HepG2 (cell line): Measurements from ENCODE around the gene SLBP. TPM values are rescaled to one million over a fixed set of nuclear protein-coding genes. Genes with fewer than 3 reads are reported as not detected.

Experiments
- CENPT ChIP-seq: sonication (generic); formaldehyde crosslinking; IDR thresholded peaks from 2 replicates; pipeline ENCODE4 v1.8.0; 2022; ENCODE audit warnings: low read depth, mild to moderate bottlenecking, moderate library complexity, missing genetic modification reagents
- FLYWCH1 ChIP-seq: sonication (generic); formaldehyde crosslinking; IDR thresholded peaks from 2 replicates; pipeline ENCODE4 v1.8.1; 2023; ENCODE audit warnings: mild to moderate bottlenecking, missing genetic modification reagents
- FOXK1 ChIP-seq: sonication (generic); formaldehyde crosslinking; IDR thresholded peaks from 2 replicates; pipeline ENCODE4 v1.4.0; 2020; ENCODE audit warnings: low read depth, missing genetic modification reagents, borderline replicate concordance
- MAZ ChIP-seq, 2 experiments: sonication (generic) in 1 of 2; formaldehyde crosslinking in 1 of 2; IDR thresholded peaks; 2 replicates each; pipeline versions ENCODE4 v1.5.0 to v1.6.1; 2012 to 2020; ENCODE audit warnings: low read depth in 2 of 2, mild to moderate bottlenecking in 2 of 2, borderline replicate concordance in 1 of 2, improper control_type of control experiment in 1 of 2, low read length in 1 of 2, missing genetic modification reagents in 1 of 2, moderate library complexity in 1 of 2
- MTERF4 ChIP-seq: sonication (generic); formaldehyde crosslinking; IDR thresholded peaks from 2 replicates; pipeline ENCODE4 v1.8.0; 2023; ENCODE audit warnings: mild to moderate bottlenecking, missing genetic modification reagents
- MXI1 ChIP-seq: IDR thresholded peaks from 3 replicates; pipeline ENCODE4 v1.6.1; 2012; ENCODE audit warnings: low read depth, low read length, inconsistent platforms, borderline replicate concordance
- NR3C1 ChIP-seq: sonication (generic); formaldehyde crosslinking; IDR thresholded peaks from 2 replicates; pipeline ENCODE4 v1.4.0; 2020; ENCODE audit warnings: missing genetic modification reagents
- PATZ1 ChIP-seq: sonication (generic); formaldehyde crosslinking; IDR thresholded peaks from 2 replicates; pipeline ENCODE4 v1.4.0; 2020; ENCODE audit warnings: missing genetic modification reagents
- PHB2 ChIP-seq: fragments of 450-650 bp; IDR thresholded peaks from 2 replicates; pipeline ENCODE4 v1.6.1; 2018; ENCODE audit not compliant: partially characterized antibody
- SIN3B ChIP-seq: fragments of 150-350 bp; IDR thresholded peaks from 2 replicates; pipeline ENCODE4 v1.6.1; 2014; ENCODE audit warnings: low read length
- SMC3 ChIP-seq: IDR thresholded peaks from 2 replicates; pipeline ENCODE4 v1.6.1; 2011; ENCODE audit warnings: low read length, improper control_type of control experiment
- TBP ChIP-seq: sonication (generic); formaldehyde crosslinking; IDR thresholded peaks from 2 replicates; pipeline ENCODE4 v1.5.0; 2020; ENCODE audit warnings: missing genetic modification reagents
- TOPORS ChIP-seq: sonication (generic); formaldehyde crosslinking; IDR thresholded peaks from 2 replicates; pipeline ENCODE4 v1.8.0; 2023; ENCODE audit warnings: mild to moderate bottlenecking, missing genetic modification reagents
- ZBTB3 ChIP-seq: sonication (generic); formaldehyde crosslinking; IDR thresholded peaks from 2 replicates; pipeline ENCODE4 v1.4.0; 2020; ENCODE audit warnings: low read depth, mild to moderate bottlenecking, moderate library complexity, missing genetic modification reagents, borderline replicate concordance
- ZBTB39 ChIP-seq: sonication (generic); formaldehyde crosslinking; IDR thresholded peaks from 2 replicates; pipeline ENCODE4 v1.5.0; 2020; ENCODE audit warnings: missing genetic modification reagents
- ZNF547 ChIP-seq: sonication (generic); formaldehyde crosslinking; IDR thresholded peaks from 2 replicates; pipeline ENCODE4 v1.5.1; 2020; ENCODE audit warnings: mild to moderate bottlenecking, missing genetic modification reagents
- ZNF564 ChIP-seq: sonication (generic); formaldehyde crosslinking; IDR thresholded peaks from 2 replicates; pipeline ENCODE4 v1.8.1; 2023; ENCODE audit warnings: mild to moderate bottlenecking, missing genetic modification reagents
- ZNF768 ChIP-seq: sonication (generic); formaldehyde crosslinking; IDR thresholded peaks from 2 replicates; pipeline ENCODE4 v1.4.0; 2020; ENCODE audit warnings: missing genetic modification reagents
- ZNF776 ChIP-seq: sonication (generic); formaldehyde crosslinking; IDR thresholded peaks from 2 replicates; pipeline ENCODE4 v1.4.0; 2020; ENCODE audit warnings: mild to moderate bottlenecking, missing genetic modification reagents
- ZSCAN25 ChIP-seq: sonication (generic); formaldehyde crosslinking; IDR thresholded peaks from 2 replicates; pipeline ENCODE4 v1.8.0; 2022; ENCODE audit warnings: mild to moderate bottlenecking, missing genetic modification reagents
- polyA plus RNA-seq, 8 experiments: library from polyadenylated mRNA; depleted of rRNA in 3 of 8; stranded (reverse) in 7 of 8; unstranded in 1 of 8; fragments of >200 nt; fragmentation: Illumina TruSeq in 4 of 8; extraction: Trizol in 4 of 8; gene quantifications; 2 replicates each; pipeline versions ENCODE4 v1.2.1 to v1.2.3, GENCODE V29; 2011 to 2016; ENCODE audit warnings: low read depth in 4 of 8, missing spikeins in 1 of 8, mixed read lengths in 1 of 8; ENCODE audit not compliant: insufficient read depth in 1 of 8
- total RNA-seq, 5 experiments: library from RNA; depleted of rRNA; stranded (reverse); fragments of >200 nt; fragmentation: Illumina TruSeq; extraction: Trizol; gene quantifications; 2 replicates each; pipeline ENCODE4 v1.2.3, GENCODE V29; 2016; ENCODE audit warnings: low read depth in 1 of 5
- TF ChIP-seq, protein P1 (sequence below): sonication (generic); formaldehyde crosslinking; IDR thresholded peaks from 2 replicates; pipeline ENCODE4 v1.9.0; 2022; ENCODE audit warnings: missing genetic modification reagents, mild to moderate bottlenecking, borderline replicate concordance

The SLBP gene
- total and polyA plus RNA-seq, 2 of the 13 experiments (the other 11 are each of a cell fraction or from before 2014, with no cell fraction given): 43.9 to 104 TPM

DNA sequence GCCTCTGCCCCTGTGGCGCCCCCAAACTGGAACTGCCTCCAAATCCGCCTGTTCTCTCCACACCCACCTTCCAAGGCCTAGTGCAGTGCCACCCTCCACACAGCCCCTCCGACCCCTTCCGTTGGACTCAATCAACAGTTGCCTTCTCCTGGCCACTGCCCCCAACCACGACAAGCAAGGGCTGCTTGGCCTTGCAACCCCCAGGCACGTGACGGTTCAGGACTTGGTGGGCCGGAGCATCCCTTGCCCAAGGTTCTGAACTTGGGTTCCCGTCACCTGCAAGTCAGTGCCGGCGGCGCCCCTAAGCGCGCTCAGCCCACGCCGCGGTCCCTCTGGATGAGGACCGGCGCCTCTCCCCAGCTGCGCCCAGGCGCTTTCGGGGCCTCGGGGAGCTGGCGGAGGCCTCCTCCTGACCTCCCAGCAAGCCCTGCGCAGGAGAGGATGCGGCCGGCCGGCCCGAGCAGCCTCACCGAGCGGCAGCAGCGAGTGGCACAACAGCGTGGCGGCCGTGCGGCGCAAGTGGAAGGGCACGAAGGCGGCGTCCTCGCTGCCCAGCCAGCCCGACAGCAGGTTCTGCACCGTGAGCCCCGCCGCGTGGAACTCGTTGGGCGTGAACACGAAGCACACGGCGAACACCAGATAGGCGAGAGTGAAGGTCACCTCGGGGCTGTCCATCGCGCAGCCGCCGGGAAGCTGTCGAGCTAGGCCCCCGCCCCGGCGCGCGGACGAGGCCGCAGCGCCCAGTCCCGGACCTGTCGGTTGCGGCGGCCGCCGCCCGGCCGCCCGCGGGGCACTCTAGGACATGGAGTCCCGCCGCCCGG is 8.3 kb upstream of the SLBP start (continued):
- TF ChIP-seq ZNF768 (CRISPR knock-in tag) (peak; percentile 20; the same call in 1 of the 2 replicates), ZNF564 (CRISPR knock-in tag) (peak; percentile 65; the same call in 1 of the 2 replicates), FOXK1 (CRISPR knock-in tag) (no peak), PATZ1 (CRISPR knock-in tag) (no peak), ZBTB3 (no peak), ZNF547 (CRISPR knock-in tag) (no peak), MXI1 (no peak), NR3C1 (CRISPR knock-in tag) (no peak), SIN3B (no peak), ZBTB39 (no peak), FLYWCH1 (no peak), CENPT (CRISPR knock-in tag) (no peak), ZSCAN25 (CRISPR knock-in tag) (no peak; the same call in 1 of the 2 replicates), PHB2 (no peak), TBP (CRISPR knock-in tag) (no peak), SMC3 (no peak), ZNF776 (CRISPR knock-in tag) (peak; percentile 50; the same call in 1 of the 2 replicates), TOPORS (CRISPR knock-in tag) (no peak; the same call in 1 of the 2 replicates), MAZ (IDR thresholded peaks at IDR 0.05; ENCODE audit: borderline replicate concordance, low read depth, low read length) (no peak), MAZ (CRISPR knock-in tag; IDR thresholded peaks at IDR 0.05; ENCODE audit: low read depth) (0 out of 2 replicates have a peak, but pooled peaks have one; percentile 43), MTERF4 (CRISPR knock-in tag) (0 out of 2 replicates have a peak, but pooled peaks have one; percentile 18)
- TF ChIP-seq, protein P1, sequence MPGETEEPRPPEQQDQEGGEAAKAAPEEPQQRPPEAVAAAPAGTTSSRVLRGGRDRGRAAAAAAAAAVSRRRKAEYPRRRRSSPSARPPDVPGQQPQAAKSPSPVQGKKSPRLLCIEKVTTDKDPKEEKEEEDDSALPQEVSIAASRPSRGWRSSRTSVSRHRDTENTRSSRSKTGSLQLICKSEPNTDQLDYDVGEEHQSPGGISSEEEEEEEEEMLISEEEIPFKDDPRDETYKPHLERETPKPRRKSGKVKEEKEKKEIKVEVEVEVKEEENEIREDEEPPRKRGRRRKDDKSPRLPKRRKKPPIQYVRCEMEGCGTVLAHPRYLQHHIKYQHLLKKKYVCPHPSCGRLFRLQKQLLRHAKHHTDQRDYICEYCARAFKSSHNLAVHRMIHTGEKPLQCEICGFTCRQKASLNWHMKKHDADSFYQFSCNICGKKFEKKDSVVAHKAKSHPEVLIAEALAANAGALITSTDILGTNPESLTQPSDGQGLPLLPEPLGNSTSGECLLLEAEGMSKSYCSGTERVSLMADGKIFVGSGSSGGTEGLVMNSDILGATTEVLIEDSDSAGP (CRISPR knock-in tag): peak; percentile 61; the same call in 1 of the 2 replicates
